Activated CD4-positive, CD25-positive, alpha-beta regulatory T cell treated with anti-CD3 and anti-CD28 coated beads, Interleukin-2, amount 50 U/mL, for 16 hours (primary cell): ENCODE results near the gene ZNF841.
"Not testable (repeated sequence)": the region's sequence is repeated elsewhere in the genome, so short reads cannot be mapped to it uniquely, and the experiment has no call there.

Source experiments
- DNase-seq: peaks from one replicate; pipeline ENCODE4 v3.0.0-alpha.2; 2020; ENCODE audit warnings: low read depth, low spot score

The ZNF841 gene

DNA sequence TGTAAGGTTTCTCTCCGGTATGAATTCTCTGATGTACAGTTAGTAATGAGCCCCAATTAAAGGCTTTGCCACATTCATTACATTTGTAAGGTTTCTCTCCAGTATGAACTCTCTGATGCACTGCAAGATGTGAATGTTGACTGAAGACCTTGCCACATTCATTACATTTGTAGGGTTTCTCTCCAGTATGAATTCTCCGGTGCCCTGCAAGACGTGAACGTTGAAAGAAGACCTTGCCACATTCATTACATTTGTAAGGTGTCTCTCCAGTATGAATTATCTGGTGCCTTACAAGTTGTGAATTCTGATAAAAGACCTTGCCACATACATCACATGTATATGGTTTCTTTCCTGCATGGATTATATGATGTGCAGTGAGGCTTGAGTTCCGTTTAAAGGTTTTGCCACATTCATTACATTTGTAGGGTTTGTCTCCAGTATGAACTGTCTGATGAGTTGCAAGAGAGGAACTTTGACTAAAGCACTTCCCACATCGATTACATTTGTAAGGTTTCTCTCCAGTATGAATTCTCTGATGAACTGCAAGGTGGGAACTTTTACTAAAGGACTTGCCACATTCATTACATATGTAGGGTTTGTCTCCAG is 29.2 kb downstream of the ZNF841 start:
- no peak for DNase-seq

DNA sequence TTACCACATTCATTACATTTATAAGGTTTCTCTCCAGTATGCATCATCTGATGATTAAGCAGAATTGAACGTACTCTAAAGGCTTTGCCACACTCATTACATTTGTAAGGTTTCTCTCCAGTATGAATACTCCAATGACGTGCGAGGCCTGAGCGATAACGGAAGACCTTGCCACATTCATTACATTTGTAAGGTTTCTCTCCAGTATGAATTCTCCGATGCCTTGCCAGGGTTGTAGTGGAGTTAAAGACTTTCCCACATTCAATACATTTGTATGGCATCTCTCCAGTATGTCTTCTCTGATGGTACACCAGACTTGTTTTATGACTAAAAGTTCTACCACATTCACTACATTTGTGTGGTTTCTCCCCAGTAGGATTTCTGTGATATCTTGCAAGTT is 30.2 kb downstream of the ZNF841 start:
- DNase-seq, result no peak

- DNase-seq, result not testable (repeated sequence)
Observed at GRCh38 chr19:52056480-52056879, 39.1 kb downstream of the ZNF841 start.

DNA sequence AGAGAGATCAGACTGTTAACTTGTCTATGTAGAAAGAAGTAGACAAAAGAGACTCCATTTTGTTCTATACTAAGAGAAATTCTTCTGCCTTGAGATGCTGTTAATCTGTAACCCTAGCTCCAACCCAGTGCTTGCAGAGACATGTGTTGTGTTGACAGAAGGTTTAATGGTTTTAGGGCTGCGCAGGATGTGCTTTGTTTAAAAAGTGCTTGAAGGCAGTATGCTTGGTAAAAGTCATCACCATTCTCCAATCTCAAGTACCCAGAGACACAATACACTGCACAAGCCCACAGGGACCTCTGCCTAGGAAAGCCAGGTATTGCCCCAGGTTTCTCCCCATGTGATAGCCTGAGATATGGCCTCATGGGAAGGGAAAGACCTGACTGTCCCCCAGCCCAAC is 43.8 kb downstream of the ZNF841 start:
- not testable (repeated sequence) for DNase-seq

GRCh38 chr19:52048555-52049501 is 46.7 kb downstream of the ZNF841 start, which contains the start of gene ZNF432:
Gene ZNF432 (minus strand): TSS chr19:52048838. CDS start chr19:52046868, 1,970 bp downstream.
- DNase-seq, result peak; percentile 55

GRCh38 chr19:52039169-52039568 is 56.4 kb downstream of the ZNF841 start:
- DNase-seq, result no peak

DNA sequence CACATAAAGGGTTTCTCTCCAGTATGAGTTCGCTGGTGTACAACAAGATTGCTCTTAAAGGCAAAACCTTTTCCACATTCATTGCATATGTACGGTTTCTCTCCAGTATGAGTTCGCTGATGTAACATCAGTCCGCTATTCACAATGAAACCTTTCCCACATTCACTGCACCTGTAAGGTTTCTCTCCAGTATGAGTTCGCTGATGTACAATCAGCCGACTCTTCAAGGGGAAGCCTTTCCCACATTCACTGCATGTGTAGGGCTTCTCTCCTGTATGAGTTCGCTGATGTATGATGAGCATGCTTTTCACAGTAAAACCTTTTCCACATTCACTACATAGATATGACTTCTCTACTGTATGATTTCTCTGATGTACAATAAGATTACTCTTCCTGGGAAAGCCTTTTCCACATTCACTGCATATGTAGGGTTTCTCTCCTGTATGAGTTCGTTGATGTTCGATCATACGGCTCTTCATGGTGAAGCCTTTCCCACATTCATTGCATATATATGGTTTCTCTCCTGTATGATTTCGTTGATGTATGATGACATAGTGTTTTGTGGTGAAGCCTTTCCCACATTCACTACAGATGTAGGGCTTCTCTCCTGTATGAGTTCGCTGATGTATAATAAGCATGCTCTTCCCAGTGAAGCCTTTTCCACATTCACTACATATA is 61.4 kb downstream of the ZNF841 start:
- no peak for DNase-seq

DNA sequence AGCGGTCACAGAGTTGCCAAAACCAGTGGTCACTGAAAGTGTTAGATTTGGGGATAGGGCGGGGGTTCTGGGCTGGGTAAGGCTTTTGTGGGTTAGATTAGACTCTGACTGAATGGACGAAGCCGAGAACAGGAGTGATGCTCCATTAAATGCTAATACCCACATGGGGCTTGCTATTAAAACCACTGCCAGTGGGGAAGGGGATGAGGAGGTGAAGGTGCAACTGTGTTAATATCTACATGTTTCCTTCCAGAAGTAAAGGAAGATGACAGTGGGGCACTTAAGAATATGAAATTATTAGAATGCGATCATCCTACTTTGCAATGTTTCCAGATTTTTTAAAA is 66.8 kb downstream of the ZNF841 start:
- no peak for DNase-seq

DNA sequence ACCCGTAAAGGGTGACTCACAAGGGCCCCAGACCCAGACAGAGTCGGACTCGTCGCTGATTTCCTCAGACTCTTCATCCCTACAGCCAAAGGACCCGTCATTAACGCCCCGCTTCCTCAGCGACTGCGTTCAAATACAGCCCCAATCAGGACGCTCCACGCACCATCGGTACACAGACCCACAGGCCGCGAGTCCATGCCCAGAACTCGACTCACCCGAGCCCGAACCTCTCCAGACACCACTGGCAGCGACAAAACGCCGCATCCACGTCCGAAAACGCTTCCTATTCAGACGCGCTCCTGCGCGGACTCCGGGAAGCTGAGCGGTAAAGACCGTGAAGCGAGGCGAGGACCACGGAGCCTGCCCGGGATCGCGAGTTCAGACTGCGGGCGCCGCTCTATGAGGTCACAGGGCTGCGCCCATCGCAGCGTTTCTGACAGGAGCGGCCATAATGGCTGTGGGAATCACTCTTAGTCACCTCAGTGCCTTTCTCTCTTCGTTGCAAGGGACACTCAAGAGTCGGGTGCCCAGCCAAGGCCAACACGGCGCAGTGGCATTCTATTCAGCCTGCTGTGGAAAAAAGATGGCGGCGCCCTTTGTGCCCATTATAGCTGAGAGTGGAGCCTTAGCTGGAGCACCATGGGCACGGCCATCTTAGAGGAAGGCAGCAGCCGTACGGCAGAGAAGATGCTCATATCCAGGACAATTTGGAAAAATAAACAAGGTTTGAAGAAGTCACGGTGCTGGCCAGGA is 67.4 kb downstream of the ZNF841 start, which contains the start of gene ZNF614:
TSS of gene ZNF614 (minus strand) at position 353 of the 753 bp plus-strand sequence. CDS start 2,634 bp downstream, outside the sequence.
- peak; percentile 72 for DNase-seq

GRCh38 chr19:52026255-52026990 is 69.1 kb downstream of the ZNF841 start:
- DNase-seq, result not testable (repeated sequence)

- DNase-seq, result not testable (repeated sequence)
Observed at GRCh38 chr19:52024478-52024877, 71.1 kb downstream of the ZNF841 start.

DNA sequence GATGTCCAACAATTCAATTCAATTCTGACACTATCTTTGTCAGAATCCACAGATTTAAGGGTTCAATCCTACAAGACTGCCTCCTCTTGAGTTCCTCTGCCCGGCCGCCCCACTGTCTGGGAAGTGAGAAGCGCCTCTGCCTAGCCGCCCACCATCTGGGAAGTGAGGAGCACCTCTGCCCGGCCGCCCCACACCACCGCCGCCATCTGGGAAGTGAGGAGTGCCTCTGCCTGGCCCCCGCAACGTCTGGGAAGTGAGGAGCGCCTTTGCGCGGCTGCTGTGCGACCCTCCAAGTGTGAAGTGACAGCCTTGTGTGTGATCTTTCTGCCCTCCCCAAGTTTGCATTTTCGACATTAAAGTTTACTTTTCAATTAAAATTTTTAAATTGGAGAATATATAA is 73.4 kb downstream of the ZNF841 start:
- no peak for DNase-seq

DNA sequence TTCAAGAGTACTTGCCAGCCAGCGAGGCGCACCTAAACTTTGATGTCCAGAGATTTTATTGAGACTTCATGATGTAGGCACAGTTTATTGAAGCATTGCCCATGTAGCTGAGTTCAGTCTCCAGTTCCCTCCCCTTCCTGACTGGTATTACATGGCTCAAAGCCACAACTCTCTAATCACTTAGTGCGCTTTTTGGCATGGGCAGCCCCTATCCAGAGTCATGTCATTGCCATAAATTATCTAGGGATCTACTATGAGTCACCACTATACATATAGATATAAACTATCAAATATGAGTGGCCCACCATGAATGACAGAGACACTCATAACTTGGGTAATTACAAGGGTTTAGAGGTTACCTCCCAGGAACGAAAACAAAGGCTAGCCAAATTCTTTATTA is 75.1 kb downstream of the ZNF841 start:
- no peak for DNase-seq
